CD14-positive monocyte (primary cell): ENCODE data around the gene PHYHIPL. TPM values are rescaled to one million over a fixed set of nuclear protein-coding genes. Genes with fewer than 3 reads are reported as not detected.

Experiments used
- DNase-seq, 3 donors: peaks; one replicate each; pipeline ENCODE4 v3.0.0-alpha.2; 2011 to 2022
- H2AFZ ChIP-seq: 2 replicates; pipeline ENCODE4 v1.6.0; 2012; ENCODE audit warnings: mild to moderate bottlenecking, low read depth, low read length, inconsistent platforms; ENCODE audit not compliant: insufficient read depth, poor library complexity, severe bottlenecking
- H3K27ac ChIP-seq, 2 donors: 1 replicate in 1 of 2; 2 replicates in 1 of 2; pipeline ENCODE4 v1.5.1; 2012 to 2013; ENCODE audit warnings: low read length in 2 of 2, control low read depth in 1 of 2, inconsistent platforms in 1 of 2, low read depth in 1 of 2, mild to moderate bottlenecking in 1 of 2
- H3K27me3 ChIP-seq, 2 donors: one replicate each; pipeline versions ENCODE4 v1.6.0 to v1.6.1; 2011 to 2013; ENCODE audit warnings: low read length in 2 of 2; ENCODE audit not compliant: control insufficient read depth in 2 of 2, insufficient read depth in 2 of 2
- H3K36me3 ChIP-seq, 2 donors: replicated peaks in 1 of 2; 1 replicate in 1 of 2; 2 replicates in 1 of 2; pipeline versions ENCODE4 v1.5.1 to v1.6.1; 2012 to 2013; ENCODE audit warnings: low read length in 2 of 2, control low read depth in 1 of 2, inconsistent platforms in 1 of 2, mild to moderate bottlenecking in 1 of 2; ENCODE audit not compliant: insufficient read depth in 2 of 2, control insufficient read depth in 1 of 2
- H3K4me1 ChIP-seq, 2 donors: 1 replicate in 1 of 2; 2 replicates in 1 of 2; pipeline versions ENCODE4 v1.5.1 to v1.6.1; 2012 to 2013; ENCODE audit warnings: low read length in 2 of 2, control low read depth in 1 of 2, inconsistent platforms in 1 of 2, mild to moderate bottlenecking in 1 of 2, moderate library complexity in 1 of 2; ENCODE audit not compliant: insufficient read depth in 2 of 2, control insufficient read depth in 1 of 2
- H3K4me2 ChIP-seq: replicated peaks from 2 replicates; pipeline ENCODE3; 2012; ENCODE audit warnings: low read length, moderate library complexity, mild to moderate bottlenecking; ENCODE audit not compliant: poor library complexity, severe bottlenecking; ENCODE audit errors: extremely low read depth
- H3K4me3 ChIP-seq, 3 experiments: fragments of 200-600 bp in 1 of 3; sonication (generic) in 1 of 3; replicated peaks in 1 of 3; 1 replicate in 2 of 3; 2 replicates in 1 of 3; pipeline ENCODE4 v1.5.1; 2011 to 2013; ENCODE audit warnings: low read length in 3 of 3, mild to moderate bottlenecking in 3 of 3, control low read depth in 2 of 3, low read depth in 2 of 3, inconsistent platforms in 1 of 3, moderate library complexity in 1 of 3
- H3K79me2 ChIP-seq: 2 replicates; pipeline ENCODE4 v1.6.0; 2012; ENCODE audit warnings: mild to moderate bottlenecking, control low read depth, inconsistent platforms, low read length, moderate library complexity; ENCODE audit not compliant: insufficient read depth
- H3K9ac ChIP-seq: 2 replicates; pipeline ENCODE4 v1.6.0; 2017; ENCODE audit warnings: low read length, mild to moderate bottlenecking; ENCODE audit not compliant: insufficient read depth, poor library complexity, severe bottlenecking
- H3K9me3 ChIP-seq, 2 donors: replicated peaks in 1 of 2; 1 replicate in 1 of 2; 2 replicates in 1 of 2; pipeline versions ENCODE4 v1.5.1 to v1.6.1; 2012 to 2013; ENCODE audit warnings: low read length in 2 of 2, control low read depth in 1 of 2; ENCODE audit not compliant: control insufficient read depth in 1 of 2, insufficient read depth in 1 of 2
- H4K20me1 ChIP-seq: 2 replicates; pipeline ENCODE4 v1.6.0; 2012; ENCODE audit warnings: mild to moderate bottlenecking, low read length, control low read depth, moderate library complexity; ENCODE audit not compliant: insufficient read depth
- H3K27ac Mint-ChIP-seq, 7 donors: one replicate each; pipeline ENCODE4 v1.8.0; 2020; ENCODE audit warnings: mild to moderate bottlenecking in 7 of 7, mixed read lengths in 7 of 7, moderate library complexity in 6 of 7, inconsistent platforms in 2 of 7
- H3K27me3 Mint-ChIP-seq, 3 donors: one replicate each; pipeline ENCODE4 v1.8.0; 2021 to 2022; ENCODE audit warnings: low read depth in 3 of 3, mild to moderate bottlenecking in 3 of 3, mixed read lengths in 3 of 3, moderate library complexity in 3 of 3, inconsistent platforms in 1 of 3
- H3K36me3 Mint-ChIP-seq, 2 donors: one replicate each; pipeline ENCODE4 v1.8.0; 2020; ENCODE audit warnings: mixed read lengths in 2 of 2, inconsistent platforms in 1 of 2, mild to moderate bottlenecking in 1 of 2
- H3K4me1 Mint-ChIP-seq: one replicate; pipeline ENCODE4 v1.8.0; 2020; ENCODE audit warnings: mild to moderate bottlenecking, mixed read lengths
- H3K4me3 Mint-ChIP-seq, 2 donors: one replicate each; pipeline ENCODE4 v1.8.0; 2020; ENCODE audit warnings: mild to moderate bottlenecking in 2 of 2, mixed read lengths in 2 of 2, moderate library complexity in 1 of 2
- H3K9me3 Mint-ChIP-seq, 7 donors: one replicate each; pipeline ENCODE4 v1.8.0; 2020 to 2022; ENCODE audit warnings: mixed read lengths in 7 of 7, mild to moderate bottlenecking in 6 of 7, moderate library complexity in 6 of 7, inconsistent platforms in 2 of 7
- WGBS: methylation state at CpG from one replicate; pipeline ENCODE4 v1.1.5; 2013; ENCODE audit warnings: missing lambda C conversion rate; ENCODE audit not compliant: insufficient coverage; 5-methylcytosine and 5-hydroxymethylcytosine counted together
- intact Hi-C, 2 donors: fragments of 100-400 bp; cut with micrococcal nuclease; formaldehyde crosslinking; loops; one replicate each; pipeline versions ENCODE4 v1.15.0 to v1.15.1; 2023
- polyA plus RNA-seq, 3 donors: library from polyadenylated mRNA; depleted of rRNA in 1 of 3; unstranded in 2 of 3; stranded (reverse) in 1 of 3; fragments of 300-500 nt in 2 of 3; fragments of >200 nt in 1 of 3; fragmentation: Illumina TruSeq in 2 of 3; gene quantifications; 1 replicate in 2 of 3; 2 replicates in 1 of 3; pipeline ENCODE4 v1.2.3, GENCODE V29; 2012 to 2021
- TF ChIP-seq, protein P1 (sequence below): fragments of 200-600 bp; IDR thresholded peaks from one replicate; pipeline ENCODE4 v1.8.0; 2022; ENCODE audit warnings: antibody characterized with exemption, mild to moderate bottlenecking

The PHYHIPL gene
- polyA plus RNA-seq, 3 donors, result not detected

- no peak for DNase-seq
- H3K27ac Mint-ChIP-seq, result no peak overlapping the region
- Histone ChIP-seq H3K9me3 (peaks cover 0 to 7% of the 10 kb centered on the region in 2 donors), H3K4me3 (no peak overlapping the region), H2AFZ (no peak overlapping the region), H3K27me3 (no peaks in the 10 kb centered on the region), H4K20me1 (no peaks in the 10 kb centered on the region), H3K4me2 (no peak overlapping the region), H3K9ac (no peak overlapping the region), H3K4me1 (no peaks in the 10 kb centered on the region), H3K36me3 (no peaks in the 10 kb centered on the region), H3K79me2 (no peaks in the 10 kb centered on the region), H3K27ac (no peak overlapping the region)
- TF ChIP-seq, protein P1, sequence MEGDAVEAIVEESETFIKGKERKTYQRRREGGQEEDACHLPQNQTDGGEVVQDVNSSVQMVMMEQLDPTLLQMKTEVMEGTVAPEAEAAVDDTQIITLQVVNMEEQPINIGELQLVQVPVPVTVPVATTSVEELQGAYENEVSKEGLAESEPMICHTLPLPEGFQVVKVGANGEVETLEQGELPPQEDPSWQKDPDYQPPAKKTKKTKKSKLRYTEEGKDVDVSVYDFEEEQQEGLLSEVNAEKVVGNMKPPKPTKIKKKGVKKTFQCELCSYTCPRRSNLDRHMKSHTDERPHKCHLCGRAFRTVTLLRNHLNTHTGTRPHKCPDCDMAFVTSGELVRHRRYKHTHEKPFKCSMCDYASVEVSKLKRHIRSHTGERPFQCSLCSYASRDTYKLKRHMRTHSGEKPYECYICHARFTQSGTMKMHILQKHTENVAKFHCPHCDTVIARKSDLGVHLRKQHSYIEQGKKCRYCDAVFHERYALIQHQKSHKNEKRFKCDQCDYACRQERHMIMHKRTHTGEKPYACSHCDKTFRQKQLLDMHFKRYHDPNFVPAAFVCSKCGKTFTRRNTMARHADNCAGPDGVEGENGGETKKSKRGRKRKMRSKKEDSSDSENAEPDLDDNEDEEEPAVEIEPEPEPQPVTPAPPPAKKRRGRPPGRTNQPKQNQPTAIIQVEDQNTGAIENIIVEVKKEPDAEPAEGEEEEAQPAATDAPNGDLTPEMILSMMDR, result no peak
- WGBS, result 100% methylated on average over 1 of the region's 5 CpGs
- no peak overlapping the region for H3K4me3 Mint-ChIP-seq
- H3K36me3 Mint-ChIP-seq, result no peaks in the 10 kb centered on the region
- intact Hi-C loops, result no loop called here
- peaks cover 0 to 4% (median 1%) of the 10 kb centered on the region in 3 donors for H3K27me3 Mint-ChIP-seq
- peaks cover 7 to 13% (median 7%) of the 10 kb centered on the region in 7 donors for H3K9me3 Mint-ChIP-seq
- H3K4me1 Mint-ChIP-seq, result no peaks in the 10 kb centered on the region
Observed at GRCh38 chr10:59206204-59206720, 29.8 kb downstream of the PHYHIPL start.

- no peaks in the 10 kb centered on the region for H4K20me1 ChIP-seq
- no peaks in the 10 kb centered on the region for H3K36me3 ChIP-seq
- Mint-ChIP-seq H3K36me3 (no peaks in the 10 kb centered on the region), H3K9me3 (peaks cover 2 to 10% (median 5%) of the 10 kb centered on the region in 7 donors), H3K27ac (no peak overlapping the region), H3K4me3 (no peak overlapping the region), H3K4me1 (no peaks in the 10 kb centered on the region), H3K27me3 (peaks cover 0 to 4% (median 0%) of the 10 kb centered on the region in 3 donors)
- intact Hi-C loops, result no loop called here
- no peak overlapping the region for H3K9ac ChIP-seq
- DNase-seq, result no peak
- no peak overlapping the region for H3K4me2 ChIP-seq
- no CpG with 5 or more reads among the region's 2 CpGs for WGBS
- H3K27me3 ChIP-seq, result no peaks in the 10 kb centered on the region
- TF ChIP-seq, protein P1, result no peak
- peaks cover 0 to 7% of the 10 kb centered on the region in 2 donors for H3K9me3 ChIP-seq
- no peaks in the 10 kb centered on the region for H3K79me2 ChIP-seq
- no peak overlapping the region for H3K27ac ChIP-seq
- H3K4me3 ChIP-seq, result no peak overlapping the region
- no peak overlapping the region for H2AFZ ChIP-seq
- H3K4me1 ChIP-seq, result no peaks in the 10 kb centered on the region
Observed at GRCh38 chr10:59212301-59212798, 35.9 kb downstream of the PHYHIPL start.
